ENCODE results near the gene MYO7A.

DNA sequence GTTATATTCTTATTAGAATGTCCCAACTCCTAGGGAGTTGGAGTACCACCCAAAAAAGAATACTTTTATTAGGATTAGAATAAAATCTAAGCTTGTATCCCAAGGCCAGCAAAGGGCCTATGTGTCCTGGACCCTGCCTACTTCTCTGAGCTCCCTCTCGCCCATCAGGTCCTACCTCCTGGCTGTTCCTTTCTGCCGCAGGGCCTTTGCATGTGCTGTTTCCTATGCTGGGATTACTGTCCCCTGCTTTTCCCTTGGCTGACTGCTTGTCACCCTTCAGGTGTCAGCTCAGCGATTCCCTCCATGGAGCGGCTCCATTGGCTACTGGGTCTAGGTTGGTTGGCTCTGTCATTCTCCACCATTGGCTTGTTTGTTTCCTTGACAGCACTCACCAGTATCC lies 13.4 kb downstream of the MYO7A start:
- TF ChIP-seq GATA2 (IDR thresholded peaks at IDR 0.05; ENCODE audit: low read depth, low read length) (no peak), GATA3 (IDR thresholded peaks at IDR 0.05; ENCODE audit: low read depth, low read length) (no peak)
